HepG2 (cell line): Measurements from ENCODE around the gene POLR3E. TPM values are rescaled to one million over a fixed set of nuclear protein-coding genes. Genes with fewer than 3 reads are reported as not detected.

ENCODE experiments used
- AKAP8 ChIP-seq: sonication (generic); formaldehyde crosslinking; IDR thresholded peaks from 2 replicates; pipeline ENCODE4 v1.5.1; 2020; ENCODE audit warnings: mild to moderate bottlenecking, missing genetic modification reagents
- KLF6 ChIP-seq: IDR thresholded peaks from 2 replicates; pipeline ENCODE4 v1.8.0; 2016; ENCODE audit warnings: missing biosample characterization, missing genetic modification reagents
- MAFG ChIP-seq: sonication (generic); formaldehyde crosslinking; IDR thresholded peaks from 2 replicates; pipeline ENCODE4 v1.5.1; 2020; ENCODE audit warnings: mild to moderate bottlenecking, missing genetic modification reagents
- NR1H2 ChIP-seq: sonication (generic); formaldehyde crosslinking; IDR thresholded peaks from 2 replicates; pipeline ENCODE4 v1.8.1; 2022; ENCODE audit warnings: low read depth, missing genetic modification reagents, borderline replicate concordance
- SATB2 ChIP-seq: sonication (generic); formaldehyde crosslinking; IDR thresholded peaks from 2 replicates; pipeline ENCODE4 v1.5.0; 2020; ENCODE audit warnings: missing genetic modification reagents
- ZFP90 ChIP-seq: sonication (generic); formaldehyde crosslinking; IDR thresholded peaks from 2 replicates; pipeline ENCODE4 v1.8.0; 2022; ENCODE audit warnings: missing genetic modification reagents, mild to moderate bottlenecking, inconsistent platforms, borderline replicate concordance
- ZNF264 ChIP-seq: sonication (generic); formaldehyde crosslinking; IDR thresholded peaks from 2 replicates; pipeline ENCODE4 v1.4.0; 2020; ENCODE audit warnings: missing genetic modification reagents
- ZNF878 ChIP-seq: sonication (generic); formaldehyde crosslinking; IDR thresholded peaks from 2 replicates; pipeline ENCODE4 v1.8.1; 2023; ENCODE audit warnings: mild to moderate bottlenecking, missing genetic modification reagents, moderate library complexity
- polyA plus RNA-seq, 8 experiments: library from polyadenylated mRNA; depleted of rRNA in 3 of 8; stranded (reverse) in 7 of 8; unstranded in 1 of 8; fragments of >200 nt; fragmentation: Illumina TruSeq in 4 of 8; extraction: Trizol in 4 of 8; gene quantifications; 2 replicates each; pipeline versions ENCODE4 v1.2.1 to v1.2.3, GENCODE V29; 2011 to 2016; ENCODE audit warnings: low read depth in 4 of 8, missing spikeins in 1 of 8, mixed read lengths in 1 of 8; ENCODE audit not compliant: insufficient read depth in 1 of 8
- total RNA-seq, 5 experiments: library from RNA; depleted of rRNA; stranded (reverse); fragments of >200 nt; fragmentation: Illumina TruSeq; extraction: Trizol; gene quantifications; 2 replicates each; pipeline ENCODE4 v1.2.3, GENCODE V29; 2016; ENCODE audit warnings: low read depth in 1 of 5
- TF ChIP-seq, protein P1 (sequence below): sonication (generic); formaldehyde crosslinking; IDR thresholded peaks from one replicate; pipeline ENCODE4 v1.5.1; 2020; ENCODE audit warnings: mild to moderate bottlenecking, missing genetic modification reagents; ENCODE audit errors: not compliant biosample characterization
- TF ChIP-seq, protein P2 (sequence below): sonication (generic); formaldehyde crosslinking; IDR thresholded peaks from 2 replicates; pipeline ENCODE4 v1.8.0; 2022; ENCODE audit warnings: missing genetic modification reagents, mild to moderate bottlenecking, inconsistent platforms, borderline replicate concordance

POLR3E gene
- total and polyA plus RNA-seq, 2 of the 13 experiments (the other 11 are each of a cell fraction or from before 2014, with no cell fraction given): 135 to 262 TPM

DNA sequence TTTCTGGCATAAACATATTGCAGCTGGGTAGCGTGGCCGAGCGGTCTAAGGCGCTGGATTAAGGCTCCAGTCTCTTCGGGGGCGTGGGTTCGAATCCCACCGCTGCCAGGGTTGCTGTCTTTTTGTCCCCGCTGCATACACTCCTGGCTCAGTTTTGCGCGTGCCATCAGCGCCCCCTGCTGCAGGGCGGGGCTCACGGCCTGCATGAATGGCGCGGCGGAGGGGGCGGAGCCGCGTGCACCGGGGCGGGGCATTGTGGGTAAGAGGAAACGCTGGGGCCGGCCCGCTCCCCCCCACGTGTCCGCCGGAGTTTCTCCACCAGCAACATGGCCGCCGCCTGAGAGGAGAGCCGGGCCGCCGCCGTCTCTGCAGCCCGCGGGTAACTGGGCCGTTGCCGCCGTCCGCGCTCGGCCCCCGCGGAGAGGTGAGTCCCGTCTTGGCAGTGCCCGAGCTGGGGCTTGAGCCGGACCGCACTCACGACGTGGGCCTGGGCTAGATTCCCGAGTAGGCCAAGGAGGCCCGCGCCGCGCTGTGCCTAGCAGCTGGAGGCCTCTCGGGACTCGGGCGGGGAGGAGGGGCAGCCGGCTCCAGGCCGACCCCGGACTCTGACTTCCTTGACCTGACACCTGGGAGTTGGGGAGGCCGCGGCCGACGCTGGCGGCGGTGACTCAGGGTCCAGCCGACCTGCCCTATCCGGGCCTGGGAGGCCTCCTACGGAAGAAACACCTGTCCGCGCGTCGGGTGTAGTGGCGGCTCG lies at the start of gene POLR3E (continued):
- TF ChIP-seq, protein P1, sequence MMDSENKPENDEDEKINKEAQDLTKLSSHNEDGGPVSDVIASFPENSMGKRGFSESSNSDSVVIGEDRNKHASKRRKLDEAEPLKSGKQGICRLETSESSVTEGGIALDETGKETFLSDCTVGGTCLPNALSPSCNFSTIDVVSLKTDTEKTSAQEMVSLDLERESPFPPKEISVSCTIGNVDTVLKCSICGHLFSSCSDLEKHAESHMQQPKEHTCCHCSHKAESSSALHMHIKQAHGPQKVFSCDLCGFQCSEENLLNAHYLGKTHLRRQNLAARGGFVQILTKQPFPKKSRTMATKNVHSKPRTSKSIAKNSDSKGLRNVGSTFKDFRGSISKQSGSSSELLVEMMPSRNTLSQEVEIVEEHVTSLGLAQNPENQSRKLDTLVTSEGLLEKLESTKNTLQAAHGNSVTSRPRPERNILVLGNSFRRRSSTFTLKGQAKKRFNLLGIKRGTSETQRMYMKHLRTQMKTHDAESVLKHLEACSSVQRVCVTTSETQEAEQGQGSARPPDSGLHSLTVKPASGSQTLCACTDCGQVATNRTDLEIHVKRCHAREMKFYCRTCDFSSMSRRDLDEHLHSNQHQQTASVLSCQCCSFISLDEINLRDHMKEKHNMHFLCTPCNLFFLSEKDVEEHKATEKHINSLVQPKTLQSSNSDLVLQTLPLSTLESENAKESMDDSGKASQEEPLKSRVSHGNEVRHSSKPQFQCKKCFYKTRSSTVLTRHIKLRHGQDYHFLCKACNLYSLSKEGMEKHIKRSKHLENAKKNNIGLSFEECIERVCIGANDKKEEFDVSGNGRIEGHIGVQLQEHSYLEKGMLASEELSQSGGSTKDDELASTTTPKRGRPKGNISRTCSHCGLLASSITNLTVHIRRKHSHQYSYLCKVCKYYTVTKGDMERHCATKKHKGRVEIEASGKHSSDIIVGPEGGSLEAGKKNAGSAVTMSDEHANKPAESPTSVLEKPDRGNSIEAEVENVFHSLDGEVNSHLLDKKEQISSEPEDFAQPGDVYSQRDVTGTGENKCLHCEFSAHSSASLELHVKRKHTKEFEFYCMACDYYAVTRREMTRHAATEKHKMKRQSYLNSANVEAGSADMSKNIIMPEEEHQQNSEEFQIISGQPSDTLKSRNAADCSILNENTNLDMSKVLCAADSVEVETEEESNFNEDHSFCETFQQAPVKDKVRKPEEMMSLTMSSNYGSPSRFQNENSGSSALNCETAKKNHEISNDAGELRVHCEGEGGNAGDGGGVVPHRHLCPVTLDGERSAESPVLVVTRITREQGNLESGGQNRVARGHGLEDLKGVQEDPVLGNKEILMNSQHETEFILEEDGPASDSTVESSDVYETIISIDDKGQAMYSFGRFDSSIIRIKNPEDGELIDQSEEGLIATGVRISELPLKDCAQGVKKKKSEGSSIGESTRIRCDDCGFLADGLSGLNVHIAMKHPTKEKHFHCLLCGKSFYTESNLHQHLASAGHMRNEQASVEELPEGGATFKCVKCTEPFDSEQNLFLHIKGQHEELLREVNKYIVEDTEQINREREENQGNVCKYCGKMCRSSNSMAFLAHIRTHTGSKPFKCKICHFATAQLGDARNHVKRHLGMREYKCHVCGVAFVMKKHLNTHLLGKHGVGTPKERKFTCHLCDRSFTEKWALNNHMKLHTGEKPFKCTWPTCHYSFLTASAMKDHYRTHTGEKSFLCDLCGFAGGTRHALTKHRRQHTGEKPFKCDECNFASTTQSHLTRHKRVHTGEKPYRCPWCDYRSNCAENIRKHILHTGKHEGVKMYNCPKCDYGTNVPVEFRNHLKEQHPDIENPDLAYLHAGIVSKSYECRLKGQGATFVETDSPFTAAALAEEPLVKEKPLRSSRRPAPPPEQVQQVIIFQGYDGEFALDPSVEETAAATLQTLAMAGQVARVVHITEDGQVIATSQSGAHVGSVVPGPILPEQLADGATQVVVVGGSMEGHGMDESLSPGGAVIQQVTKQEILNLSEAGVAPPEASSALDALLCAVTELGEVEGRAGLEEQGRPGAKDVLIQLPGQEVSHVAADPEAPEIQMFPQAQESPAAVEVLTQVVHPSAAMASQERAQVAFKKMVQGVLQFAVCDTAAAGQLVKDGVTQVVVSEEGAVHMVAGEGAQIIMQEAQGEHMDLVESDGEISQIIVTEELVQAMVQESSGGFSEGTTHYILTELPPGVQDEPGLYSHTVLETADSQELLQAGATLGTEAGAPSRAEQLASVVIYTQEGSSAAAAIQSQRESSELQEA: peak; percentile 99
- TF ChIP-seq SATB2 (CRISPR knock-in tag) (peak; percentile 35; the same call in 1 of the 2 replicates), ZFP90 (CRISPR knock-in tag) (peak; percentile 84), ZNF878 (CRISPR knock-in tag) (peak; percentile 96), AKAP8 (CRISPR knock-in tag) (peak; percentile 97), ZNF264 (CRISPR knock-in tag) (peak; percentile 95), KLF6 (CRISPR knock-in tag) (peak; percentile 95), NR1H2 (CRISPR knock-in tag) (peak; percentile 96), MAFG (CRISPR knock-in tag) (no peak; the same call in 1 of the 2 replicates)
- TF ChIP-seq, protein P2, sequence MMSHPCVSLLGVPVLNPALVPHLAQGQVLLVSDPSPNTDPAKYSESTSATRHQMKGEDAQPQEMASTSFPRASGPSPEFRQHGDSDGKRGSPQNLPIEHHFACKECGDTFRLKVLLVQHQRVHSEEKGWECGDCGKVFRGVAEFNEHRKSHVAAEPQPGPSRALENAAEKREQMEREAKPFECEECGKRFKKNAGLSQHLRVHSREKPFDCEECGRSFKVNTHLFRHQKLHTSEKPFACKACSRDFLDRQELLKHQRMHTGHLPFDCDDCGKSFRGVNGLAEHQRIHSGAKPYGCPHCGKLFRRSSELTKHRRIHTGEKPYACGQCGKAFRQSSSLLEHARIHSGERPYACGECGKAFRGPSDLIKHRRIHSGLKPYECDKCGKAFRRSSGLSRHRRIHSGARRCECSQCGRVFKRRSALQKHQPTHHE (CRISPR knock-in tag): peak; percentile 93; the same call in 1 of the 2 replicates
